SK-N-SH (cell line): ENCODE results near the gene EDRF1.

ENCODE experiments used
- EZH2phosphoT487 ChIP-seq: fragments of 200-600 bp; sonication (generic); IDR thresholded peaks from 2 replicates; pipeline ENCODE4 v1.6.1; 2017; ENCODE audit warnings: low read depth, mixed run types, mild to moderate bottlenecking, antibody characterized with exemption, moderate library complexity, borderline replicate concordance
- RCOR1 ChIP-seq: fragments of 150-350 bp; IDR thresholded peaks from 2 replicates; pipeline ENCODE4 v1.6.1; 2017; ENCODE audit warnings: antibody characterized with exemption, low read length
- REST ChIP-seq: IDR thresholded peaks from 2 replicates; pipeline ENCODE4 v1.6.1; 2012; ENCODE audit warnings: mild to moderate bottlenecking, low read depth, low read length, moderate library complexity
- SMC3 ChIP-seq: IDR thresholded peaks from 2 replicates; pipeline ENCODE4 v1.6.1; 2012; ENCODE audit warnings: low read depth, low read length, improper control_type of control experiment
- TCF12 ChIP-seq: IDR thresholded peaks from 2 replicates; pipeline ENCODE4 v1.4.0; 2012
- TF ChIP-seq, protein P1 (sequence below): fragments of 200-600 bp; sonication (generic); IDR thresholded peaks from 2 replicates; pipeline ENCODE4 v1.6.1; 2017; ENCODE audit warnings: antibody characterized with exemption, mild to moderate bottlenecking, moderate library complexity

GRCh38 chr10:125692196-125692595 lies 27.3 kb upstream of the EDRF1 start:
- TF ChIP-seq SMC3 (no peak), REST (no peak), TCF12 (no peak), RCOR1 (no peak), EZH2phosphoT487 (no peak)
- TF ChIP-seq, protein P1, sequence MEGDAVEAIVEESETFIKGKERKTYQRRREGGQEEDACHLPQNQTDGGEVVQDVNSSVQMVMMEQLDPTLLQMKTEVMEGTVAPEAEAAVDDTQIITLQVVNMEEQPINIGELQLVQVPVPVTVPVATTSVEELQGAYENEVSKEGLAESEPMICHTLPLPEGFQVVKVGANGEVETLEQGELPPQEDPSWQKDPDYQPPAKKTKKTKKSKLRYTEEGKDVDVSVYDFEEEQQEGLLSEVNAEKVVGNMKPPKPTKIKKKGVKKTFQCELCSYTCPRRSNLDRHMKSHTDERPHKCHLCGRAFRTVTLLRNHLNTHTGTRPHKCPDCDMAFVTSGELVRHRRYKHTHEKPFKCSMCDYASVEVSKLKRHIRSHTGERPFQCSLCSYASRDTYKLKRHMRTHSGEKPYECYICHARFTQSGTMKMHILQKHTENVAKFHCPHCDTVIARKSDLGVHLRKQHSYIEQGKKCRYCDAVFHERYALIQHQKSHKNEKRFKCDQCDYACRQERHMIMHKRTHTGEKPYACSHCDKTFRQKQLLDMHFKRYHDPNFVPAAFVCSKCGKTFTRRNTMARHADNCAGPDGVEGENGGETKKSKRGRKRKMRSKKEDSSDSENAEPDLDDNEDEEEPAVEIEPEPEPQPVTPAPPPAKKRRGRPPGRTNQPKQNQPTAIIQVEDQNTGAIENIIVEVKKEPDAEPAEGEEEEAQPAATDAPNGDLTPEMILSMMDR: no peak
